ENCODE results near the gene GIPC3. TPM values are rescaled to one million over a fixed set of nuclear protein-coding genes. Genes with fewer than 3 reads are reported as not detected.

Gene GIPC3
- total and polyA plus RNA-seq, 2 of the 8 experiments (the other 6 are each of a cell fraction or from before 2014, with no cell fraction given) = 1.0 to 1.2 TPM

GRCh38 chr19:3543150-3544057 lies 41.9 kb upstream of the GIPC3 start:
- Histone ChIP-seq H2AFZ (ENCODE audit: low read length) (no peak overlapping the region), H2BK12ac (ENCODE audit: low read depth, low read length) (no peak overlapping the region), H3K9ac (replicated peaks in 1 of 4; ENCODE audit: extremely low read depth in 1 of 4, low read depth in 3 of 4, low read length in 3 of 4) (no peak overlapping the region)
- TF ChIP-seq SP1 (IDR thresholded peaks at IDR 0.05; ENCODE audit: low read depth, low read length) (no peak), POLR2A (IDR thresholded peaks at IDR 0.05; ENCODE audit: control extremely low read depth in 1 of 2, low read depth in 2 of 2, low read length in 2 of 2) (no peak), RXRA (IDR thresholded peaks at IDR 0.05; ENCODE audit: insufficient read depth, low read depth, low read length) (no peak), CBX5 (IDR thresholded peaks at IDR 0.05; ENCODE audit: low read depth, low read length) (no peak), ATF2 (IDR thresholded peaks at IDR 0.05; ENCODE audit: low read length) (no peak), TEAD4 (IDR thresholded peaks at IDR 0.05; ENCODE audit: low read depth, low read length) (no peak), TAF7 (optimal IDR thresholded peaks at IDR 0.05; ENCODE audit: borderline replicate concordance, low read depth, low read length) (no peak), CREB1 (IDR thresholded peaks at IDR 0.05) (no peak), TBP (IDR thresholded peaks at IDR 0.05; ENCODE audit: low read depth, low read length) (no peak), JUN (IDR thresholded peaks at IDR 0.05; ENCODE audit: low read depth, low read length) (no peak), NANOG (IDR thresholded peaks at IDR 0.05; ENCODE audit: insufficient read depth, low read depth, low read length, poor library complexity, severe bottlenecking) (no peak)

More at GRCh38 chr19:3543150-3544057, 41.9 kb upstream of the GIPC3 start:
- H3K23me2 ChIP-seq (ENCODE audit: low read depth, low read length) = no peaks in the 10 kb centered on the region
- H3K14ac ChIP-seq (ENCODE audit: insufficient read length) = no peak overlapping the region
- WGBS, 2 experiments (ENCODE audit: extremely low coverage in 1 of 2, insufficient coverage in 1 of 2, insufficient read length in 1 of 2, insufficient replicate concordance in 2 of 2, low coverage in 1 of 2, low lambda C conversion rate in 2 of 2, missing lambda C conversion rate in 1 of 2) = 87% methylated on average over 42 of the region's 47 CpGs; no CpG with 5 or more reads in 1 of the 2 experiments
- H4K20me1 ChIP-seq (replicated peaks in 1 of 2; ENCODE audit: control insufficient read depth in 1 of 2, insufficient read depth in 2 of 2, low read length in 2 of 2) = peaks cover 13 to 23% of the 10 kb centered on the region in 2 experiments
- peaks cover 3 to 10% (median 6%) of the 10 kb centered on the region in 4 experiments; a peak in 6 of 7 replicates for H3K4me1 ChIP-seq (replicated peaks in 1 of 4; ENCODE audit: control insufficient read depth in 3 of 4, insufficient read depth in 4 of 4, low read length in 3 of 4)
- H2BK15ac ChIP-seq (ENCODE audit: low read length) = no peak overlapping the region
- no peaks in the 10 kb centered on the region for H3K9me3 ChIP-seq (ENCODE audit: insufficient read depth in 2 of 2, low read depth in 1 of 2, low read length in 1 of 2)
- H3K4ac ChIP-seq (replicated peaks; ENCODE audit: insufficient read length, low read depth, low read length) = no peak overlapping the region
- H2BK20ac ChIP-seq (ENCODE audit: low read length) = no peak overlapping the region
- no peak overlapping the region for H3K27ac ChIP-seq (ENCODE audit: low read depth, low read length)
- no peaks in the 10 kb centered on the region for H3K79me2 ChIP-seq (ENCODE audit: control insufficient read depth in 1 of 2, insufficient read depth in 2 of 2, low read length in 2 of 2)
- H2AK5ac ChIP-seq (ENCODE audit: low read depth, low read length) = no peak overlapping the region
- H3K56ac ChIP-seq (replicated peaks; ENCODE audit: insufficient read length, low read depth, low read length) = no peak overlapping the region
- no peak overlapping the region for H3K4me3 ChIP-seq (ENCODE audit: extremely low read depth in 1 of 4, insufficient read depth in 2 of 4, low read depth in 3 of 4, low read length in 4 of 4)
- H3K4me2 ChIP-seq (ENCODE audit: insufficient read depth in 1 of 2, low read depth in 2 of 2, low read length in 2 of 2) = no peak overlapping the region
- no peak overlapping the region for H4K91ac ChIP-seq (replicated peaks; ENCODE audit: insufficient read length, low read length)
- H3K18ac ChIP-seq (ENCODE audit: extremely low read depth, low read length) = no peak overlapping the region
- no peak overlapping the region for H2BK5ac ChIP-seq (ENCODE audit: low read depth, low read length)
- FAIRE-seq (no peak), DNase-seq (ENCODE audit: low read depth in 1 of 2, low spot score in 2 of 2) (no peak)
- no peak overlapping the region for H4K5ac ChIP-seq (ENCODE audit: insufficient read length, low read depth, low read length)
- ChIA-PET CTCF (ENCODE audit: partially characterized antibody) (interaction anchor here (0.7 to 5.5 kb wide), 4 partner anchors 15 to 49 kb away, joined by 4 to 66 read pairs (median 12); partner anchors contain the start of gene MFSD12), POLR2A (ENCODE audit: partially characterized antibody) (interaction anchor here (1.5 to 2.0 kb wide), 2 partner anchors 10 to 14 kb away, joined by 6 to 8 read pairs; partner anchors contain the start of gene MFSD12)
- no peaks in the 10 kb centered on the region for H3K79me1 ChIP-seq (ENCODE audit: low read depth, low read length)
- H4K8ac ChIP-seq (ENCODE audit: extremely low read depth, insufficient read depth, low read length) = no peak overlapping the region; the same call in none of the 2 replicates
- H3K27me3 ChIP-seq (replicated peaks in 1 of 4; ENCODE audit: control insufficient read depth in 3 of 4, extremely low read depth in 1 of 4, insufficient read depth in 3 of 4, low read length in 3 of 4) = no peaks in the 10 kb centered on the region
- no peak overlapping the region for H2BK120ac ChIP-seq (replicated peaks; ENCODE audit: low read depth, low read length)
- no peak overlapping the region for H3K23ac ChIP-seq (ENCODE audit: insufficient read length)
- peaks cover 0 to 7% (median 1%) of the 10 kb centered on the region in 4 experiments; a peak in 2 of 8 replicates for H3K36me3 ChIP-seq (ENCODE audit: control insufficient read depth in 2 of 4, insufficient read depth in 4 of 4, low read length in 3 of 4)
